GM12875 (cell line): ENCODE measurements around the gene ANO4.

Experiments
- H3K4me3 ChIP-seq: one replicate; pipeline ENCODE4 v1.5.1; 2011; ENCODE audit warnings: low read depth, low read length, control low read depth
- TF ChIP-seq, protein P1 (sequence below): IDR thresholded peaks from 2 replicates; pipeline ENCODE4 v1.5.1; 2011; ENCODE audit warnings: low read depth, mild to moderate bottlenecking, control low read depth, inconsistent platforms, low read length, moderate library complexity, borderline replicate concordance; ENCODE audit not compliant: insufficient read depth

The ANO4 gene

DNA sequence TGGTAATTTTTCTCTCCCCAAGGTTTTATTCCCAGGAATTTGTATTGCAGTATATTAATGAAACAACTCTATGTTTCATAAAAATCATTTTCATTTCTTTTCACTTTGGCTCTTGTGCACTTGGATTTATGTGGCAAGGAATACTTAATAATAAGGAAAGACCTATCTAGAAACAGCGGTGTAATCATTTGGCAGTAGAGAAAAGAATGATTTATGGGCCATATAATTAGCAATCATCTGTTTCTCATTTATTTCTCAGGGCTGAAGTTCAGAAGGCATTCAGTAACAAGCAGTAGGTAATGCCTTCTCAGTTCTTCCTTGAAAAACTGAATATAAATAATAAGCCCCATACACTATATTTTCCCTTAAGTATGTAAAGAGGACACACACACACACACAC is 172.6 kb downstream of the ANO4 start:
- TF ChIP-seq, protein P1, sequence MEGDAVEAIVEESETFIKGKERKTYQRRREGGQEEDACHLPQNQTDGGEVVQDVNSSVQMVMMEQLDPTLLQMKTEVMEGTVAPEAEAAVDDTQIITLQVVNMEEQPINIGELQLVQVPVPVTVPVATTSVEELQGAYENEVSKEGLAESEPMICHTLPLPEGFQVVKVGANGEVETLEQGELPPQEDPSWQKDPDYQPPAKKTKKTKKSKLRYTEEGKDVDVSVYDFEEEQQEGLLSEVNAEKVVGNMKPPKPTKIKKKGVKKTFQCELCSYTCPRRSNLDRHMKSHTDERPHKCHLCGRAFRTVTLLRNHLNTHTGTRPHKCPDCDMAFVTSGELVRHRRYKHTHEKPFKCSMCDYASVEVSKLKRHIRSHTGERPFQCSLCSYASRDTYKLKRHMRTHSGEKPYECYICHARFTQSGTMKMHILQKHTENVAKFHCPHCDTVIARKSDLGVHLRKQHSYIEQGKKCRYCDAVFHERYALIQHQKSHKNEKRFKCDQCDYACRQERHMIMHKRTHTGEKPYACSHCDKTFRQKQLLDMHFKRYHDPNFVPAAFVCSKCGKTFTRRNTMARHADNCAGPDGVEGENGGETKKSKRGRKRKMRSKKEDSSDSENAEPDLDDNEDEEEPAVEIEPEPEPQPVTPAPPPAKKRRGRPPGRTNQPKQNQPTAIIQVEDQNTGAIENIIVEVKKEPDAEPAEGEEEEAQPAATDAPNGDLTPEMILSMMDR: no peak
- H3K4me3 ChIP-seq: no peak overlapping the region

GRCh38 chr12:100970894-100971293 is 176.3 kb downstream of the ANO4 start:
- TF ChIP-seq, protein P1: no peak
- H3K4me3 ChIP-seq: no peak overlapping the region

DNA sequence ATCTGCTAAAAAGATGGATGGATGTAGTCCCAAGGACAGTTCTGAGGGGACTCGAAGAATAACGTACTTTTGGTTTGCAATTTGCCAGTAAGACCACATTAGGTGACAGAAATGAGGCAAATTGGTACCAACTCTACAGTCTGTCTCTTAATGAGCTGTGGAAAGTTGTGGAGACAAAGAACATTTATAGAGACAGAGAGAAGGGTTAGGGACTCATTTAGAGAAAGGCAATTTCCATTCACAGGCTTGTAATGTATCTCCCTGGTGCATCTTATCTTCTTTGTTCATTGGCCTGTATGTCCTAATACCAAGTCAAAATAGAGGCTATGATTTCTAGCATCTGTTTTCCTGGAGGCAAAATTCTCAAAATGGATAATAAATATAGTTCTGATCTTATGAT is 177.5 kb downstream of the ANO4 start:
- TF ChIP-seq, protein P1: no peak
- H3K4me3 ChIP-seq: no peak overlapping the region

DNA sequence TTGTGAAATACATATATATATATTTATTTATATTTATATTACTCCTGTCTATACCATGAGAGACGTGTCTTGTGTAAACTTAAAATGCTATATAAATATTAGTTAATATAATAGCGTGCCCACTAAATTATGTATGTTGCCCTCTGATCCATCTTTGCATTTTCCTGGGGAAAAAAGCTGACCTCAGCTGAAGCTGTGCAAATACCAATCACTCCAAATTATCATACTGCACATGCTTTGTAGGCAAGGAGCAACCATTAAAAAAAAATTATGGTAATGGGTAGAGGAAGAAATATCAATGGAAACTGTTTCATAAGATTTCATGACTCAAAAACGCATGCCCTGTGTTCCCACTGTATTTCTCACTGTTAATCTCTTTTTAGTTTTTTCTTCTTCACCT is 179.8 kb downstream of the ANO4 start:
- TF ChIP-seq, protein P1: no peak
- H3K4me3 ChIP-seq: no peak overlapping the region

DNA sequence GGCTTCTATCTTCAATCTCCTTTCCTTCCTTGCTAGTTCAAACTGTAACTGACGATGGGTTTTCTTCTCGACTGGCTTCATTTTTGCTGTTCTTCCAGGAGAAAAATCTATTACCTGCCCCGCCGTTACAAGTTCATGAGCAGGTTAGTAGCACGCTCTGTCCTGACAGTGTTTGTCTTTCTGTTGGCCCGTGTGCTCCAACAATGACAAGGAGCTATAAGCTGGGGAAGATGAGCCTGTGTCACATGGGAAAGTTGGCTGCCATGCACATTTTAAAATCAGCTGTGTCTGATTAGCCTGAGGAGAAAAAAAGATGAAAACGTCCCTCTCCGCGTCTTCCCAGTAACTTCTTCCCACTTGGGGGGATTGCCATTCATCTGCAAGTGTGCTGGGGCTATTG is 180.2 kb downstream of the ANO4 start:
- TF ChIP-seq, protein P1: no peak
- H3K4me3 ChIP-seq: no peak overlapping the region

DNA sequence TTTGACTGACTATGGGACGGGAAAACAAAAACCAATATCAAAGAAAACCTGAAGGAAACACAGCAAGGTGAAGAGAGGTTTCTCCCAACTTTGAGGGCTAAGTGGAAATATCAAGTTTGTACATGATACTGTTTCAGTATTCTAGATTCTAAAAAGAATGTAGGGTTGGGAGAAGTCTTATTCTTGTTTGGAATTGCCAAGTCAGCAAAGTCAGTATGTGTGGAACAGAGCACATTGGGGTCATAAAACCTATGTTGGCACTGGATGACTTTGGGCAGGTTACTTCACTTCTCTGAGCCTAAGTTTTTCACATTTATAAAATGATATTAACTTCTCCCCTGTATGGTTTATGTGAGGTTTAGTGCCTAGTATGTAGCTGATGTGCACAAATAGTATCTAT is 182.2 kb downstream of the ANO4 start:
- TF ChIP-seq, protein P1: no peak
- no peak overlapping the region for H3K4me3 ChIP-seq

- H3K4me3 ChIP-seq: no peak overlapping the region
- TF ChIP-seq, protein P1: no peak
Measured at GRCh38 chr12:100980856-100981255, 186.3 kb downstream of the ANO4 start.
